IMR-90 (cell line): ENCODE data around the gene DNAJC2.

Source experiments
- BHLHE40 ChIP-seq: fragments of 150-350 bp; IDR thresholded peaks from 2 replicates; pipeline ENCODE4 v1.6.1; 2016; ENCODE audit warnings: mild to moderate bottlenecking, low read depth, low read length
- CEBPB ChIP-seq: IDR thresholded peaks from 2 replicates; pipeline ENCODE4 v1.6.1; 2012; ENCODE audit warnings: low read depth, low read length, improper control_type of control experiment
- CHD1 ChIP-seq: IDR thresholded peaks from 2 replicates; pipeline ENCODE4 v1.6.1; 2012; ENCODE audit warnings: low read depth, low read length, improper control_type of control experiment
- CTCF ChIP-seq: conservative IDR thresholded peaks from 2 replicates; pipeline ENCODE4 v1.5.1; 2012; ENCODE audit warnings: mild to moderate bottlenecking, low read depth, low read length, improper control_type of control experiment
- FOS ChIP-seq: fragments of 150-350 bp; IDR thresholded peaks from 2 replicates; pipeline ENCODE4 v1.6.1; 2016; ENCODE audit warnings: low read depth, low read length
- MAFK ChIP-seq: IDR thresholded peaks from 2 replicates; pipeline ENCODE4 v1.6.1; 2012; ENCODE audit warnings: low read depth, low read length, improper control_type of control experiment
- MAZ ChIP-seq: IDR thresholded peaks from 2 replicates; pipeline ENCODE4 v1.6.1; 2012; ENCODE audit warnings: low read depth, mild to moderate bottlenecking, low read length, improper control_type of control experiment, moderate library complexity, borderline replicate concordance
- MXI1 ChIP-seq: IDR thresholded peaks from 2 replicates; pipeline ENCODE4 v1.6.1; 2012; ENCODE audit warnings: low read depth, mild to moderate bottlenecking, low read length, moderate library complexity, borderline replicate concordance
- POLR2A ChIP-seq: IDR thresholded peaks from 2 replicates; pipeline ENCODE4 v1.6.1; 2012; ENCODE audit warnings: mild to moderate bottlenecking, low read depth, low read length
- RAD21 ChIP-seq: IDR thresholded peaks from 2 replicates; pipeline ENCODE4 v1.6.1; 2012; ENCODE audit warnings: low read length, improper control_type of control experiment
- RFX5 ChIP-seq: IDR thresholded peaks from 2 replicates; pipeline ENCODE4 v1.8.0; 2012; ENCODE audit warnings: low read depth, mild to moderate bottlenecking, low read length, moderate library complexity
- SMC3 ChIP-seq: fragments of 150-350 bp; IDR thresholded peaks from 2 replicates; pipeline ENCODE4 v1.6.1; 2016; ENCODE audit warnings: low read depth, mild to moderate bottlenecking, antibody characterized with exemption, low read length, moderate library complexity
- USF2 ChIP-seq: fragments of 150-350 bp; IDR thresholded peaks from 2 replicates; pipeline ENCODE4 v1.6.1; 2017; ENCODE audit warnings: mild to moderate bottlenecking, antibody characterized with exemption, low read length, low read depth

- TF ChIP-seq CTCF (peak; percentile 95), MAFK (no peak), POLR2A (peak; percentile 80), CEBPB (peak; percentile 86), RFX5 (no peak), FOS (no peak), MXI1 (peak; percentile 59; the same call in 1 of the 2 replicates), USF2 (no peak), CHD1 (no peak), RAD21 (peak; percentile 62), BHLHE40 (no peak), SMC3 (peak; percentile 52; the same call in 1 of the 2 replicates), MAZ (no peak; the same call in 1 of the 2 replicates)
Measured at GRCh38 chr7:103296901-103297836, 47.4 kb downstream of the DNAJC2 start, which contains the start of gene PMPCB.
